ENCODE data around the gene STXBP5. TPM values are rescaled to one million over a fixed set of nuclear protein-coding genes. Genes with fewer than 3 reads are reported as not detected.

Gene STXBP5
- total and polyA plus RNA-seq, 2 of the 4 experiments (the other 2 are of a cell fraction) = 13.2 to 46.4 TPM

GRCh38 chr6:147173675-147174308, 30.4 kb upstream of the STXBP5 start:
- H3K27ac ChIP-seq (ENCODE audit: insufficient read depth, low read length) = no peak overlapping the region
- POLR2A ChIA-PET (ENCODE audit: unreplicated experiment) = no interaction called here
- no peak overlapping the region for H3K4me3 ChIP-seq (ENCODE audit: insufficient read depth, low read depth, low read length)
- in situ Hi-C loops (cut with MboI; ENCODE audit: low sequenced_read_pairs) (no loop called here), dilution Hi-C loops (cut with HindIII; ENCODE audit: low sequenced_read_pairs, unreplicated experiment) (no loop called here), intact Hi-C loops (cut with micrococcal nuclease) (no loop called here)
- no peak overlapping the region for H4K8ac ChIP-seq (ENCODE audit: low read depth in 2 of 2, low read length in 2 of 2)
- H3K27me3 ChIP-seq (ENCODE audit: control insufficient read depth, insufficient read depth, low read length) = no peaks in the 10 kb centered on the region
- H4K91ac ChIP-seq (ENCODE audit: insufficient read depth, low read depth, low read length) = no peak overlapping the region
- H3K9me1 ChIP-seq (ENCODE audit: insufficient read depth, low read length) = no peaks in the 10 kb centered on the region
- no peak for TF ChIP-seq RCOR1 (IDR thresholded peaks at IDR 0.05; ENCODE audit: insufficient replicate concordance, low read length)
- TF ChIP-seq USF2 (IDR thresholded peaks at IDR 0.05; ENCODE audit: low read depth, low read length) = no peak
- TF ChIP-seq CEBPB (IDR thresholded peaks at IDR 0.05; ENCODE audit: low read depth, low read length) = no peak
- no peak for TF ChIP-seq MAZ (IDR thresholded peaks at IDR 0.05; ENCODE audit: borderline replicate concordance, low read depth, low read length)
- CTCF ChIA-PET = no interaction called here
- BruUV-seq (replicated peaks) = no TSS peak
- no CpG with 5 or more reads among the region's 3 CpGs for WGBS, 2 experiments (ENCODE audit: extremely low coverage in 2 of 2, insufficient read length in 1 of 2)
- no peak overlapping the region for H2AK9ac ChIP-seq (replicated peaks; ENCODE audit: low read depth, low read length, poor library complexity)
- H4K5ac ChIP-seq (ENCODE audit: low read depth, low read length) = no peak overlapping the region
- H3K9me3 ChIP-seq (ENCODE audit: control insufficient read depth, insufficient read depth, low read length) = no peaks in the 10 kb centered on the region
- H3K14ac ChIP-seq (replicated peaks; ENCODE audit: low read depth, low read length) = no peak overlapping the region
- no peak overlapping the region for H2BK15ac ChIP-seq (ENCODE audit: low read depth, low read length)
- ATAC-seq (ENCODE audit: low read depth) (no peak), DNase-seq (no peak)
- H3K4me1 ChIP-seq (ENCODE audit: control insufficient read depth, insufficient read depth, low read length) = peaks cover 5% of the 10 kb centered on the region
- no peak overlapping the region for H2AFZ ChIP-seq (replicated peaks; ENCODE audit: low read length, poor library complexity)
- no peaks in the 10 kb centered on the region for H4K20me1 ChIP-seq (ENCODE audit: insufficient read depth, low read length)
- no peak overlapping the region for H2AK5ac ChIP-seq (ENCODE audit: low read depth, low read length)
- no peak overlapping the region for H3K4me2 ChIP-seq (ENCODE audit: low read depth, low read length)
- no peak overlapping the region for H3K56ac ChIP-seq (ENCODE audit: extremely low read depth, insufficient read depth, low read length)
- no peak overlapping the region for H2BK5ac ChIP-seq (ENCODE audit: low read depth, low read length, poor library complexity, severe bottlenecking)
- H3K36me3 ChIP-seq (ENCODE audit: control insufficient read depth, insufficient read depth, low read length) = no peaks in the 10 kb centered on the region
- H3K18ac ChIP-seq (ENCODE audit: low read depth, low read length) = no peak overlapping the region
- no peak overlapping the region for H2BK120ac ChIP-seq (ENCODE audit: low read depth, low read length)
- no peak overlapping the region for H2BK20ac ChIP-seq (ENCODE audit: low read depth, low read length)
- no peak overlapping the region for H3K4ac ChIP-seq (ENCODE audit: low read depth, low read length)
- H3K9ac ChIP-seq (ENCODE audit: low read depth, low read length) = no peak overlapping the region
- no peak overlapping the region for H3K23ac ChIP-seq (ENCODE audit: low read depth, low read length)
- no peaks in the 10 kb centered on the region for H3K79me1 ChIP-seq (ENCODE audit: low read depth in 1 of 2, low read length in 2 of 2)

Data from IMR-90 (cell line).